GM18508 (cell line): ENCODE measurements around the gene TBC1D1.
"Not testable (repeated sequence)": the region's sequence is repeated elsewhere in the genome, so short reads cannot be mapped to it uniquely, and the experiment has no call there.

Experiments
- ATAC-seq: cut with Tn5 transposase; IDR thresholded peaks from one replicate; pipeline ENCODE4 v1.9.1; 2021; ENCODE audit warnings: moderate number of reproducible peaks; ENCODE audit not compliant: insufficient read depth, unreplicated experiment

The TBC1D1 gene

GRCh38 chr4:37960679-37961450, 70.0 kb downstream of the TBC1D1 start:
- ATAC-seq, result no peak

- no peak for ATAC-seq
Measured at GRCh38 chr4:37964734-37965457, 74.0 kb downstream of the TBC1D1 start.

GRCh38 chr4:37966044-37966443, 75.2 kb downstream of the TBC1D1 start:
- ATAC-seq, result no peak

GRCh38 chr4:37967736-37968135, 76.9 kb downstream of the TBC1D1 start:
- ATAC-seq, result no peak

GRCh38 chr4:37968747-37969146, 77.9 kb downstream of the TBC1D1 start:
- no peak for ATAC-seq

GRCh38 chr4:37970702-37971101, 79.8 kb downstream of the TBC1D1 start:
- no peak for ATAC-seq

- no peak for ATAC-seq
Measured at GRCh38 chr4:37971202-37971601, 80.3 kb downstream of the TBC1D1 start.

- ATAC-seq, result no peak
Measured at GRCh38 chr4:37973441-37973840, 82.6 kb downstream of the TBC1D1 start.

- not testable (repeated sequence) for ATAC-seq
Measured at GRCh38 chr4:37975321-37975822, 84.5 kb downstream of the TBC1D1 start.

- no peak for ATAC-seq
Measured at GRCh38 chr4:37976507-37976906, 85.6 kb downstream of the TBC1D1 start.

- ATAC-seq, result no peak
Measured at GRCh38 chr4:37976991-37977470, 86.1 kb downstream of the TBC1D1 start.

- ATAC-seq, result no peak
Measured at GRCh38 chr4:37977471-37978247, 86.8 kb downstream of the TBC1D1 start.

GRCh38 chr4:37978248-37978924, 87.5 kb downstream of the TBC1D1 start:
- ATAC-seq, result no peak

- no peak for ATAC-seq
Measured at GRCh38 chr4:37980246-37980645, 89.4 kb downstream of the TBC1D1 start.

- no peak for ATAC-seq
Measured at GRCh38 chr4:37981425-37981824, 90.5 kb downstream of the TBC1D1 start.

- no peak for ATAC-seq
Measured at GRCh38 chr4:37981844-37982720, 91.2 kb downstream of the TBC1D1 start.

- ATAC-seq, result no peak
Measured at GRCh38 chr4:37982736-37983135, 91.9 kb downstream of the TBC1D1 start.

- ATAC-seq, result no peak
Measured at GRCh38 chr4:37983951-37984350, 93.1 kb downstream of the TBC1D1 start.

GRCh38 chr4:37985730-37986275, 94.9 kb downstream of the TBC1D1 start:
- ATAC-seq, result no peak
